HUDEP-2 (cell line): Measurements from ENCODE around the gene TNNT2.

Experiments
- DNase-seq, 76 experiments: peaks; one replicate each; lab custom pipeline; 2025; ENCODE audit not compliant: unreplicated experiment in 76 of 76; lab: John Stamatoyannopoulos, UW

The TNNT2 gene

GRCh38 chr1:201377611-201378092 is at the start of gene TNNT2:
Gene TNNT2 (minus strand): TSS chr1:201377680. CDS start chr1:201373254, 4,426 bp downstream.
- peak in 5 of 76 experiments; percentile 1 to 19 (median 16) for DNase-seq

- DNase-seq: no peak
Measured at GRCh38 chr1:201426479-201427310, 49.2 kb upstream of the TNNT2 start.

GRCh38 chr1:201424146-201424545 is 46.7 kb upstream of the TNNT2 start:
- DNase-seq: no peak

GRCh38 chr1:201423655-201424054 is 46.2 kb upstream of the TNNT2 start:
- DNase-seq: no peak

- DNase-seq: no peak
Measured at GRCh38 chr1:201422436-201423030, 45.1 kb upstream of the TNNT2 start.

GRCh38 chr1:201422026-201422425 is 44.5 kb upstream of the TNNT2 start:
- DNase-seq: no peak

GRCh38 chr1:201421041-201421440 is 43.6 kb upstream of the TNNT2 start:
- DNase-seq: no peak

GRCh38 chr1:201420608-201421002 is 43.1 kb upstream of the TNNT2 start:
- DNase-seq: no peak

GRCh38 chr1:201419746-201420607 is 42.5 kb upstream of the TNNT2 start:
- no peak for DNase-seq

- no peak for DNase-seq
Measured at GRCh38 chr1:201419256-201419655, 41.8 kb upstream of the TNNT2 start.

GRCh38 chr1:201418461-201418860 is 41.0 kb upstream of the TNNT2 start:
- DNase-seq: no peak

GRCh38 chr1:201414051-201414738 is 36.7 kb upstream of the TNNT2 start:
- no peak for DNase-seq

GRCh38 chr1:201411292-201411691 is 33.8 kb upstream of the TNNT2 start:
- no peak for DNase-seq

- DNase-seq: no peak
Measured at GRCh38 chr1:201409440-201409839, 32.0 kb upstream of the TNNT2 start.

GRCh38 chr1:201408834-201409200 is 31.3 kb upstream of the TNNT2 start:
- DNase-seq: no peak

- DNase-seq: peak in 65 of 76 experiments; percentile 12 to 81 (median 49)
Measured at GRCh38 chr1:201408176-201408833, 30.8 kb upstream of the TNNT2 start.

- no peak for DNase-seq
Measured at GRCh38 chr1:201406831-201407406, 29.4 kb upstream of the TNNT2 start.

GRCh38 chr1:201405484-201405831 is 28.0 kb upstream of the TNNT2 start:
- no peak for DNase-seq

- DNase-seq: no peak
Measured at GRCh38 chr1:201404722-201405483, 27.4 kb upstream of the TNNT2 start.
